Transverse colon (tissue), 4 donors: ENCODE results near the gene ANKZF1. TPM values are rescaled to one million over a fixed set of nuclear protein-coding genes. Genes with fewer than 3 reads are reported as not detected.

Source experiments
- DNase-seq: peaks from one replicate; pipeline ENCODE4 v3.0.0-alpha.2; 2019
- H3K27ac ChIP-seq, 4 donors: fragments of 200-600 bp; sonication (generic); 2 replicates each; pipeline ENCODE4 v1.5.1; 2016 to 2018; ENCODE audit warnings: inconsistent platforms in 4 of 4
- H3K27me3 ChIP-seq: fragments of 200-600 bp; sonication (generic); 2 replicates; pipeline ENCODE4 v1.5.1; 2017; ENCODE audit warnings: inconsistent platforms
- H3K36me3 ChIP-seq, 4 donors: fragments of 200-600 bp; sonication (generic); 2 replicates each; pipeline ENCODE4 v1.5.1; 2017 to 2019; ENCODE audit warnings: inconsistent platforms in 4 of 4
- H3K4me1 ChIP-seq, 4 donors: fragments of 200-600 bp; sonication (generic); 2 replicates each; pipeline ENCODE4 v1.5.1; 2017 to 2020; ENCODE audit warnings: inconsistent platforms in 4 of 4
- H3K4me3 ChIP-seq, 4 donors: fragments of 200-600 bp; sonication (generic); 1 replicate in 1 of 4; 2 replicates in 3 of 4; pipeline versions ENCODE4 v1.5.1 to v1.6.1; 2017 to 2019; ENCODE audit warnings: inconsistent platforms in 4 of 4
- H3K9me3 ChIP-seq, 2 donors: fragments of 200-600 bp; sonication (generic); 2 replicates each; pipeline ENCODE4 v1.5.1; 2017 to 2019; ENCODE audit warnings: inconsistent platforms in 2 of 2
- EP300 ChIP-seq: sonication (generic); formaldehyde crosslinking; IDR thresholded peaks from one replicate; pipeline ENCODE4 v1.6.1; 2017; ENCODE audit warnings: antibody characterized with exemption, low read depth
- POLR2A ChIP-seq: fragments of 450-650 bp; IDR thresholded peaks from one replicate; pipeline ENCODE4 v1.6.1; 2016; ENCODE audit warnings: antibody characterized with exemption, mild to moderate bottlenecking, moderate library complexity
- POLR2AphosphoS5 ChIP-seq, 3 donors: sonication (generic); formaldehyde crosslinking; IDR thresholded peaks; one replicate each; pipeline ENCODE4 v1.6.1; 2016; ENCODE audit warnings: antibody characterized with exemption in 3 of 3
- WGBS, 2 donors: methylation state at CpG; one replicate each; pipeline ENCODE4 v1.1.5; 2018; ENCODE audit warnings: low coverage in 1 of 2; 5-methylcytosine and 5-hydroxymethylcytosine counted together
- in situ Hi-C, 4 donors: fragments of 200-750 bp; cut with MboI; loops; one replicate each; pipeline versions ENCODE4 v1.15.0 to v1.15.1; 2017; ENCODE audit warnings: low sequenced_read_pairs in 3 of 4, low pct_ligation_motif_present in 1 of 4, low pct_unique_long_range_greater_than_20kb in 1 of 4
- intact Hi-C: fragments of 100-400 bp; cut with DNase I; formaldehyde crosslinking; loops from one replicate; pipeline ENCODE4 v1.15.1; 2023; ENCODE audit warnings: low total_unique reads
- total RNA-seq, 4 donors: library from RNA; depleted of rRNA; stranded (reverse); fragments of >200 nt; gene quantifications; one replicate each; pipeline ENCODE4 v1.1.0, GENCODE V29; 2016
- TF ChIP-seq, protein P1 (sequence below), 5 experiments: fragments of 200-600 bp in 3 of 5; fragments of 450-650 bp in 2 of 5; sonication (generic) in 3 of 5; IDR thresholded peaks; 1 replicate in 2 of 5; 2 replicates in 3 of 5; pipeline ENCODE4 v1.5.1; 2016 to 2017; ENCODE audit warnings: antibody characterized with exemption in 5 of 5, inconsistent platforms in 3 of 5, mild to moderate bottlenecking in 2 of 5, moderate library complexity in 1 of 5

The ANKZF1 gene
- total RNA-seq, 4 donors from 2014 or later: 64.3 to 318 (median 114) TPM

GRCh38 chr2:219243291-219243761 is 13.7 kb downstream of the ANKZF1 start:
- peak; percentile 56 for DNase-seq
- Histone ChIP-seq H3K9me3 (no peaks in the 10 kb centered on the region), H3K36me3 (peaks cover 0 to under 1% (median 0%) of the 10 kb centered on the region in 4 donors), H3K27me3 (no peaks in the 10 kb centered on the region), H3K4me3 (peak overlapping the region in 2 of 4 donors; percentile 15 to 17), H3K27ac (peak overlapping the region; percentile 37 to 67 (median 65)), H3K4me1 (peaks cover 13 to 33% (median 29%) of the 10 kb centered on the region in 4 donors)
- TF ChIP-seq EP300 (no peak), POLR2A (peak; percentile 39), POLR2AphosphoS5 (IDR thresholded peaks at IDR 0.05) (peak in 2 of 3 donors; percentile 38 to 50)
- in situ Hi-C loops: no loop called here
- intact Hi-C loops: loop anchor here (10.0 kb wide), 1 partner anchor 1609 kb away; no protein-coding TSS in a partner anchor
- 58% methylated on average over 28 of the region's 28 CpGs; no CpG with 5 or more reads in 1 of the 2 donors for whole genome bisulfite sequencing, 2 donors

DNA sequence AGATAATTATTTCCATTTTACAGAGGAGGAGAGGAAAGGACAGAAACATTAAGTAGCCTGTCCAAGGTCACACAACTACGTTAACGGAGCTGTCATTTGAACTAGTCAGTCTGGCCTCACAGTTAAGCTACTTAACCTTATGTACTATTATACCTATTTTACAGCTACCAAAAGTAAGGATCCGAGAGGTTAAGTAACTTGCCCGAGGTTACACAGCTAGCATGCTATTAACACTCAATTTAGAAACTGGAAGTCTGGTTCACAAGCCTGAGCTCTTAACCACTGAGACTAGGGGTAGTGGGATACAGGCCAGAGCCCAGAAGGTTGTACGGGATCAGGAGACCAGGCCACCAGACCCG is 15.2 kb downstream of the ANKZF1 start:
- Histone ChIP-seq H3K27ac (peak overlapping the region; percentile 94 to 97 (median 94)), H3K4me3 (peak overlapping the region; percentile 65 to 95 (median 83)), H3K36me3 (no peaks in the 10 kb centered on the region), H3K4me1 (peaks cover 27 to 47% (median 43%) of the 10 kb centered on the region in 4 donors), H3K9me3 (no peaks in the 10 kb centered on the region), H3K27me3 (no peaks in the 10 kb centered on the region)
- in situ Hi-C loops (no loop called here), intact Hi-C loops (loop anchor here (10.0 kb wide), 1 partner anchor 1610 kb away; no protein-coding TSS in a partner anchor)
- TF ChIP-seq POLR2A: no peak
- no peak for TF ChIP-seq EP300
- TF ChIP-seq POLR2AphosphoS5 (IDR thresholded peaks at IDR 0.05): no peak
- TF ChIP-seq, protein P1, sequence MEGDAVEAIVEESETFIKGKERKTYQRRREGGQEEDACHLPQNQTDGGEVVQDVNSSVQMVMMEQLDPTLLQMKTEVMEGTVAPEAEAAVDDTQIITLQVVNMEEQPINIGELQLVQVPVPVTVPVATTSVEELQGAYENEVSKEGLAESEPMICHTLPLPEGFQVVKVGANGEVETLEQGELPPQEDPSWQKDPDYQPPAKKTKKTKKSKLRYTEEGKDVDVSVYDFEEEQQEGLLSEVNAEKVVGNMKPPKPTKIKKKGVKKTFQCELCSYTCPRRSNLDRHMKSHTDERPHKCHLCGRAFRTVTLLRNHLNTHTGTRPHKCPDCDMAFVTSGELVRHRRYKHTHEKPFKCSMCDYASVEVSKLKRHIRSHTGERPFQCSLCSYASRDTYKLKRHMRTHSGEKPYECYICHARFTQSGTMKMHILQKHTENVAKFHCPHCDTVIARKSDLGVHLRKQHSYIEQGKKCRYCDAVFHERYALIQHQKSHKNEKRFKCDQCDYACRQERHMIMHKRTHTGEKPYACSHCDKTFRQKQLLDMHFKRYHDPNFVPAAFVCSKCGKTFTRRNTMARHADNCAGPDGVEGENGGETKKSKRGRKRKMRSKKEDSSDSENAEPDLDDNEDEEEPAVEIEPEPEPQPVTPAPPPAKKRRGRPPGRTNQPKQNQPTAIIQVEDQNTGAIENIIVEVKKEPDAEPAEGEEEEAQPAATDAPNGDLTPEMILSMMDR (IDR thresholded peaks at IDR 0.05): no peak
- WGBS, 2 donors: 29 to 34% methylated on average over 4 to 6 of the region's 6 CpGs
- DNase-seq: no peak

DNA sequence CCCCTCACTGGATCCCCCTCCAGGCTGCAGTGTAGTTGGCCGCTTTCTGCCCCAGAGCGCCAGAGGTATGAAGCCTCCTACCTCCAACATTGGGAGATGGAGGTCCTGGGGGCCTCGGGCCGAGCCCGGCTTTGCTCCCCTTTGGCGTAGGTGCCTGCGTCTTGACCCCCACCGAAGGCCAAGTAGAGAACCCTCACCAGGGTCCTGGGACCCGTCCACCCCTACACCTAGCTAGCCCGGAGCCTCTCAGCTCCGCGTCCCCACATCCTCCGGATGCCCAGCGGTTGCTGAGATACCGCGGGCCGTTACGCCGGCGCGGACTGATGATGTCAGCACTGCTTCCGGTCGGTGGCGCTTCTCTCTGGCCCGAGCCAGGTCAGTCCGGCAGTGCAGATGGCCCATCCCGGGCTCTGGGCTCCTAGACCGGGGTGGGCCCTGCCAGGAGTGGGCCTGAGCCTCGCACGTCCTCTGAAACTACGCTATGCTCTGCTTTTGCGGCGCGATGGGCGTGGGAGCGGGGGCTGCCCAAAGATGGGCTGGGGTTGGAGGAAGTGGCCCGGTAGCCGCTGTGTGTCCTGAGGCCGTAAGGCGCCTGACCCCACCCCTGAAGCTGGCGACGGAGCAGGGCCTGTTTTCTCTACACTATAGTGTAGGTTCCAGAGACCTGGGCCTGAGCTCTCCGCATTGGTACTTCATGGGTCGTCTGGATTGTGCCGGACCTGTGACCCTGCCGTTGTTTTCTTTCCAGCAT is 15.7 kb downstream of the ANKZF1 start, which contains the start of the genes GLB1L and STK16:
Gene GLB1L (minus strand): TSS at position 297 of the 751 bp plus-strand sequence. CDS start 1,871 bp downstream, outside the sequence.
Gene STK16 (plus strand): TSS at position 332 of the 751 bp plus-strand sequence. CDS start 521 bp downstream, outside the sequence.
- intact Hi-C loops (loop anchor here (10.0 kb wide), 1 partner anchor 1611 kb away; no protein-coding TSS in a partner anchor), in situ Hi-C loops (no loop called here)
- Histone ChIP-seq H3K36me3 (no peaks in the 10 kb centered on the region), H3K27ac (peak within 1 kb of the TSS; percentile 94 to 97 (median 94)), H3K4me3 (peak within 1 kb of the TSS; percentile 65 to 95 (median 83)), H3K9me3 (no peaks in the 10 kb centered on the region), H3K27me3 (no peaks in the 10 kb centered on the region), H3K4me1 (peaks cover 32 to 53% (median 49%) of the 10 kb centered on the region in 4 donors)
- DNase-seq: peak; percentile 96
- TF ChIP-seq POLR2A (peak; percentile 91), EP300 (peak; percentile 52), POLR2AphosphoS5 (IDR thresholded peaks at IDR 0.05) (peak; percentile 95 to 98 (median 95))
- TF ChIP-seq, protein P1 (IDR thresholded peaks at IDR 0.05): no peak
- 1% methylated on average over 46 of the region's 46 CpGs; no CpG with 5 or more reads in 1 of the 2 donors for whole genome bisulfite sequencing, 2 donors

DNA sequence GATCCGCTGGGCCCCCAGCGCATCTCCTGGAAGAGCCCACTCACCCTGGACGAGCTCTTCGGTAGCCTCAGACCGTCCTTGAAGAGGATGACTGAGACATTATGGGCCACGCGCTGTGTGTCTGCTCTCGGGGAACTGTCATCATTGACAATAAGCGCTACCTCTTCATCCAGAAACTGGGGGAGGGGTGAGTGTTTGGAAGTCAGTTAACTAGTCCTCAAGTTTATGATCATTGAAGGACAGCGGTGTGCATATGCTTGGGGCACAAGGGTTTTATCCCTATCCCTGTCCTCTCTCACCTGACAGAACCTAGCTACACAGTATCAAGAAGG is 16.3 kb downstream of the ANKZF1 start:
- 6% methylated on average over 10 of the region's 10 CpGs; no CpG with 5 or more reads in 1 of the 2 donors for WGBS, 2 donors
- H3K4me3 ChIP-seq: peak overlapping the region; percentile 65 to 95 (median 83)
- intact Hi-C loops: loop anchor here (10.0 kb wide), 1 partner anchor 1611 kb away; no protein-coding TSS in a partner anchor
- H3K9me3 ChIP-seq: no peaks in the 10 kb centered on the region
- no peak for DNase-seq
- H3K4me1 ChIP-seq: peaks cover 37 to 58% (median 53%) of the 10 kb centered on the region in 4 donors
- no peaks in the 10 kb centered on the region for H3K27me3 ChIP-seq
- TF ChIP-seq POLR2A: no peak
- no peak for TF ChIP-seq EP300
- no peak for TF ChIP-seq POLR2AphosphoS5 (IDR thresholded peaks at IDR 0.05)
- TF ChIP-seq, protein P1 (IDR thresholded peaks at IDR 0.05): no peak
- peak overlapping the region; percentile 94 to 97 (median 94) for H3K27ac ChIP-seq
- in situ Hi-C loops: no loop called here
- H3K36me3 ChIP-seq: no peaks in the 10 kb centered on the region
